ENCODE measurements around the gene SLC35B1. TPM values are rescaled to one million over a fixed set of nuclear protein-coding genes. Genes with fewer than 3 reads are reported as not detected.
"Not testable (repeated sequence)": the region's sequence is repeated elsewhere in the genome, so short reads cannot be mapped to it uniquely, and the experiment has no call there.

SLC35B1 gene
- total RNA-seq, 6 donors from 2014 or later = 16.2 to 57.4 (median 42.2) TPM

- not testable (repeated sequence) for H3K36me3 ChIP-seq; H3K4me3 ChIP-seq; DNase-seq; H3K9me3 ChIP-seq; ATAC-seq (ENCODE audit: low FRiP score in 2 of 2); H3K27me3 ChIP-seq
- Histone ChIP-seq H3K4me1 (peaks cover 42 to 74% (median 55%) of the 10 kb centered on the region in 4 donors), H3K27ac (peak overlapping the region in 1 of 4 donors; percentile 32)
- WGBS, 2 donors = 79 to 90% methylated on average over 6 of the region's 6 CpGs
- TF ChIP-seq POLR2AphosphoS5 (IDR thresholded peaks at IDR 0.05) = peak in 1 of 2 donors; percentile 16
These were observed 34.1 kb downstream of the SLC35B1 start for GRCh38 chr17:49673679-49674078.

- DNase-seq = no peak
- H3K36me3 ChIP-seq = peaks cover 0 to 4% (median under 1%) of the 10 kb centered on the region in 4 donors
- peak overlapping the region in 2 of 4 donors; percentile 28 to 38 for H3K27ac ChIP-seq
- no peaks in the 10 kb centered on the region for H3K9me3 ChIP-seq
- no peak for ATAC-seq (ENCODE audit: low FRiP score in 2 of 2)
- no peaks in the 10 kb centered on the region for H3K27me3 ChIP-seq
- H3K4me1 ChIP-seq = peaks cover 31 to 65% (median 50%) of the 10 kb centered on the region in 4 donors
- H3K4me3 ChIP-seq = no peak overlapping the region
- TF ChIP-seq POLR2AphosphoS5 (IDR thresholded peaks at IDR 0.05) (no peak), POLR2A (IDR thresholded peaks at IDR 0.05) (no peak), EP300 (IDR thresholded peaks at IDR 0.05) (no peak), CTCF (IDR thresholded peaks at IDR 0.05) (no peak)
- 70 to 77% methylated on average over 4 of the region's 4 CpGs for WGBS, 2 donors
These were observed 37.1 kb downstream of the SLC35B1 start for GRCh38 chr17:49670641-49671040.

GRCh38 chr17:49670002-49670401 is 37.8 kb downstream of the SLC35B1 start:
- no peaks in the 10 kb centered on the region for H3K9me3 ChIP-seq
- no peak overlapping the region for H3K4me3 ChIP-seq
- H3K4me1 ChIP-seq = peaks cover 25 to 62% (median 45%) of the 10 kb centered on the region in 4 donors
- no peaks in the 10 kb centered on the region for H3K27me3 ChIP-seq
- WGBS, 2 donors = 62 to 63% methylated on average over 1 of the region's 1 CpG
- no peak for DNase-seq
- peaks cover 0 to 4% (median 0%) of the 10 kb centered on the region in 4 donors for H3K36me3 ChIP-seq
- peak overlapping the region in 2 of 4 donors; percentile 28 to 38 for H3K27ac ChIP-seq
- TF ChIP-seq EP300 (IDR thresholded peaks at IDR 0.05) (no peak), CTCF (IDR thresholded peaks at IDR 0.05) (no peak), POLR2A (IDR thresholded peaks at IDR 0.05) (no peak), POLR2AphosphoS5 (IDR thresholded peaks at IDR 0.05) (no peak)
- ATAC-seq (ENCODE audit: low FRiP score in 2 of 2) = no peak

- Histone ChIP-seq H3K4me3 (no peak overlapping the region), H3K4me1 (peaks cover 17 to 66% (median 45%) of the 10 kb centered on the region in 4 donors), H3K27ac (peak overlapping the region in 3 of 4 donors; percentile 5 to 67 (median 45)), H3K36me3 (no peaks in the 10 kb centered on the region), H3K9me3 (no peaks in the 10 kb centered on the region), H3K27me3 (no peaks in the 10 kb centered on the region)
- DNase-seq (peak in 1 of 2 donors; percentile 72), ATAC-seq (ENCODE audit: low FRiP score in 2 of 2) (peak in 1 of 2 donors; percentile 69)
- WGBS, 2 donors = 57 to 63% methylated on average over 2 of the region's 2 CpGs
- TF ChIP-seq POLR2AphosphoS5 (IDR thresholded peaks at IDR 0.05) (no peak), POLR2A (IDR thresholded peaks at IDR 0.05) (no peak), EP300 (IDR thresholded peaks at IDR 0.05) (peak in 1 of 4 donors; percentile 18)
These were observed 39.9 kb downstream of the SLC35B1 start for GRCh38 chr17:49667854-49668253.

- Histone ChIP-seq H3K27me3 (no peaks in the 10 kb centered on the region), H3K36me3 (no peaks in the 10 kb centered on the region), H3K9me3 (no peaks in the 10 kb centered on the region), H3K27ac (peak overlapping the region in 2 of 4 donors; percentile 5 to 18), H3K4me1 (peaks cover 18 to 45% (median 29%) of the 10 kb centered on the region in 4 donors), H3K4me3 (no peak overlapping the region)
- 67 to 75% methylated on average over 3 of the region's 3 CpGs for WGBS, 2 donors
- ATAC-seq (ENCODE audit: low FRiP score in 2 of 2) = no peak
- DNase-seq = no peak
- TF ChIP-seq POLR2AphosphoS5 (IDR thresholded peaks at IDR 0.05) (no peak), POLR2A (IDR thresholded peaks at IDR 0.05) (no peak), CTCF (IDR thresholded peaks at IDR 0.05) (no peak), EP300 (IDR thresholded peaks at IDR 0.05) (no peak)
These were observed 43.0 kb downstream of the SLC35B1 start for GRCh38 chr17:49664706-49665211.
